K562 (cell line): ENCODE measurements around the gene C12orf54. TPM values are rescaled to one million over a fixed set of nuclear protein-coding genes. Genes with fewer than 3 reads are reported as not detected.

ENCODE experiments used
- CAMTA2 ChIP-seq: fragments of 250-450 bp; sonication (Bioruptor Pico); conservative IDR thresholded peaks from 2 replicates; pipeline ENCODE4 v1.5.1; 2022
- SPI1 ChIP-seq: IDR thresholded peaks from 2 replicates; pipeline ENCODE4 v1.6.1; 2011; ENCODE audit warnings: low read depth, low read length, control low read depth, borderline replicate concordance
- STAT5A ChIP-seq: IDR thresholded peaks from 2 replicates; pipeline ENCODE4 v1.6.1; 2012; ENCODE audit warnings: low read length, inconsistent platforms, borderline replicate concordance
- polyA plus RNA-seq, 8 experiments: library from polyadenylated mRNA; depleted of rRNA in 4 of 8; stranded (reverse) in 5 of 8; unstranded in 3 of 8; fragments of >200 nt; fragmentation: Nextera tagmentation in 2 of 8; fragmentation: Illumina TruSeq in 1 of 8; extraction: Ambion mirVana in 2 of 8; extraction: Trizol in 1 of 8; gene quantifications; 2 replicates each; pipeline versions ENCODE4 v1.2.1 to v1.2.3, GENCODE V29; 2011 to 2014; ENCODE audit warnings: inconsistent platforms in 1 of 8, missing spikeins in 1 of 8
- total RNA-seq, 7 experiments: library from RNA; depleted of rRNA in 6 of 7; stranded (reverse); fragments of >200 nt in 6 of 7; fragmentation: Illumina TruSeq in 2 of 7; extraction: Trizol in 2 of 7; gene quantifications; 2 replicates each; pipeline versions ENCODE4 v1.2.1 to v1.2.3, GENCODE V29; 2011 to 2021; ENCODE audit warnings: low replicate concordance in 1 of 7
- TF ChIP-seq, protein P1 (sequence below): sonication (generic); formaldehyde crosslinking; IDR thresholded peaks from 2 replicates; pipeline ENCODE4 v1.8.0; 2022; ENCODE audit warnings: missing genetic modification reagents, mild to moderate bottlenecking, borderline replicate concordance
- TF ChIP-seq, protein P2 (sequence below): fragments of 200-800 bp; sonication (Bioruptor generic); IDR thresholded peaks from 2 replicates; pipeline ENCODE4 v1.6.1; 2016; ENCODE audit warnings: missing genetic modification characterization, missing compliant biosample characterization

The C12orf54 gene
- total and polyA plus RNA-seq, 9 of the 15 experiments (the other 6 are each of a cell fraction or from before 2014, with no cell fraction given) = not detected

DNA sequence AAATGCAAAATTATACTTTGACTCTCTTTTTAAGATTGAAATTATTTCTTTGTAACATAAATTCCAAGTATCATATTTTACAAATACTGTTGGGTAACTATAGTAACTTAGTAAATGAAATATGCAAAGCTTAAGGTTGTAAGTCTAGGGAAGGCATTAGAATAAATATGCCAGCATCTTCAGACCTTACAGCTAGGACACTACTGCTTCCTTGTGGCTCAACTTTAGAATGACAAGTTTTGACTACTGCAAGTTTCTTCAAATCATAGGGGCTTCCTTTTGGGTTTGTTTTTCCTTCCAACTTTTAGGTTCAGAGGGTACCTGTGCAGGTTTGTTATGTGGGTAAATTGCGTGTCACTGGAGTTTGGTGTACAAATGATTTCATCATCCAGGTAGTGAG, 27.6 kb upstream of the C12orf54 start (continued):
- TF ChIP-seq SPI1 (no peak), STAT5A (no peak), CAMTA2 (CRISPR knock-in tag) (no peak)
- TF ChIP-seq, protein P1, sequence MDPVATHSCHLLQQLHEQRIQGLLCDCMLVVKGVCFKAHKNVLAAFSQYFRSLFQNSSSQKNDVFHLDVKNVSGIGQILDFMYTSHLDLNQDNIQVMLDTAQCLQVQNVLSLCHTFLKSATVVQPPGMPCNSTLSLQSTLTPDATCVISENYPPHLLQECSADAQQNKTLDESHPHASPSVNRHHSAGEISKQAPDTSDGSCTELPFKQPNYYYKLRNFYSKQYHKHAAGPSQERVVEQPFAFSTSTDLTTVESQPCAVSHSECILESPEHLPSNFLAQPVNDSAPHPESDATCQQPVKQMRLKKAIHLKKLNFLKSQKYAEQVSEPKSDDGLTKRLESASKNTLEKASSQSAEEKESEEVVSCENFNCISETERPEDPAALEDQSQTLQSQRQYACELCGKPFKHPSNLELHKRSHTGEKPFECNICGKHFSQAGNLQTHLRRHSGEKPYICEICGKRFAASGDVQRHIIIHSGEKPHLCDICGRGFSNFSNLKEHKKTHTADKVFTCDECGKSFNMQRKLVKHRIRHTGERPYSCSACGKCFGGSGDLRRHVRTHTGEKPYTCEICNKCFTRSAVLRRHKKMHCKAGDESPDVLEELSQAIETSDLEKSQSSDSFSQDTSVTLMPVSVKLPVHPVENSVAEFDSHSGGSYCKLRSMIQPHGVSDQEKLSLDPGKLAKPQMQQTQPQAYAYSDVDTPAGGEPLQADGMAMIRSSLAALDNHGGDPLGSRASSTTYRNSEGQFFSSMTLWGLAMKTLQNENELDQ (CRISPR knock-in tag) = no peak
- TF ChIP-seq, protein P2, sequence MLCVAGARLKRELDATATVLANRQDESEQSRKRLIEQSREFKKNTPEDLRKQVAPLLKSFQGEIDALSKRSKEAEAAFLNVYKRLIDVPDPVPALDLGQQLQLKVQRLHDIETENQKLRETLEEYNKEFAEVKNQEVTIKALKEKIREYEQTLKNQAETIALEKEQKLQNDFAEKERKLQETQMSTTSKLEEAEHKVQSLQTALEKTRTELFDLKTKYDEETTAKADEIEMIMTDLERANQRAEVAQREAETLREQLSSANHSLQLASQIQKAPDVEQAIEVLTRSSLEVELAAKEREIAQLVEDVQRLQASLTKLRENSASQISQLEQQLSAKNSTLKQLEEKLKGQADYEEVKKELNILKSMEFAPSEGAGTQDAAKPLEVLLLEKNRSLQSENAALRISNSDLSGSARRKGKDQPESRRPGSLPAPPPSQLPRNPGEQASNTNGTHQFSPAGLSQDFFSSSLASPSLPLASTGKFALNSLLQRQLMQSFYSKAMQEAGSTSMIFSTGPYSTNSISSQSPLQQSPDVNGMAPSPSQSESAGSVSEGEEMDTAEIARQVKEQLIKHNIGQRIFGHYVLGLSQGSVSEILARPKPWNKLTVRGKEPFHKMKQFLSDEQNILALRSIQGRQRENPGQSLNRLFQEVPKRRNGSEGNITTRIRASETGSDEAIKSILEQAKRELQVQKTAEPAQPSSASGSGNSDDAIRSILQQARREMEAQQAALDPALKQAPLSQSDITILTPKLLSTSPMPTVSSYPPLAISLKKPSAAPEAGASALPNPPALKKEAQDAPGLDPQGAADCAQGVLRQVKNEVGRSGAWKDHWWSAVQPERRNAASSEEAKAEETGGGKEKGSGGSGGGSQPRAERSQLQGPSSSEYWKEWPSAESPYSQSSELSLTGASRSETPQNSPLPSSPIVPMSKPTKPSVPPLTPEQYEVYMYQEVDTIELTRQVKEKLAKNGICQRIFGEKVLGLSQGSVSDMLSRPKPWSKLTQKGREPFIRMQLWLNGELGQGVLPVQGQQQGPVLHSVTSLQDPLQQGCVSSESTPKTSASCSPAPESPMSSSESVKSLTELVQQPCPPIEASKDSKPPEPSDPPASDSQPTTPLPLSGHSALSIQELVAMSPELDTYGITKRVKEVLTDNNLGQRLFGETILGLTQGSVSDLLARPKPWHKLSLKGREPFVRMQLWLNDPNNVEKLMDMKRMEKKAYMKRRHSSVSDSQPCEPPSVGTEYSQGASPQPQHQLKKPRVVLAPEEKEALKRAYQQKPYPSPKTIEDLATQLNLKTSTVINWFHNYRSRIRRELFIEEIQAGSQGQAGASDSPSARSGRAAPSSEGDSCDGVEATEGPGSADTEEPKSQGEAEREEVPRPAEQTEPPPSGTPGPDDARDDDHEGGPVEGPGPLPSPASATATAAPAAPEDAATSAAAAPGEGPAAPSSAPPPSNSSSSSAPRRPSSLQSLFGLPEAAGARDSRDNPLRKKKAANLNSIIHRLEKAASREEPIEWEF (CRISPR knock-in tag) = no peak
